ENCODE data around the gene IAPP. TPM values are rescaled to one million over a fixed set of nuclear protein-coding genes. Genes with fewer than 3 reads are reported as not detected.

Gene IAPP
- not detected in 2 replicates for polyA plus RNA-seq

GRCh38 chr12:21372602-21373001 is at the start of gene IAPP:
Gene IAPP (plus strand): TSS chr12:21372902. CDS start chr12:21373352, 450 bp downstream.

GRCh38 chr12:21334771-21335325 is 37.9 kb upstream of the IAPP start, which contains the start of gene SLCO1A2:
Gene SLCO1A2 (minus strand): TSS chr12:21334917. CDS start chr12:21334647, 270 bp downstream.

Other genes with a start within 250 kb of the IAPP start
- gene SLCO1B1, start 241.7 kb upstream of the IAPP start, polyA plus RNA-seq: not detected in 2 replicates
- 0.42 and 1.4 TPM in 2 replicates for gene SLCO1A2, start 38.0 kb upstream of the IAPP start, polyA plus RNA-seq
- gene PYROXD1, start 64.8 kb downstream of the IAPP start, polyA plus RNA-seq: 35.3 and 35.6 TPM in 2 replicates
- gene RECQL, start 128.7 kb downstream of the IAPP start, polyA plus RNA-seq: 18.5 and 21.6 TPM in 2 replicates
- gene GOLT1B, start 128.9 kb downstream of the IAPP start, polyA plus RNA-seq: 76.5 and 89.4 TPM in 2 replicates
- gene SPX, start 153.4 kb downstream of the IAPP start, polyA plus RNA-seq: 1.6 TPM in 1 of 2 replicates, not detected in the other
- gene GYS2, start 231.9 kb downstream of the IAPP start, polyA plus RNA-seq: not detected in 2 replicates

All from Purkinje cell (primary cell).